Measurements from ENCODE around the gene ACAD10. TPM values are rescaled to one million over a fixed set of nuclear protein-coding genes. Genes with fewer than 3 reads are reported as not detected.

Gene ACAD10
- total and polyA plus RNA-seq, 12 donors: 14.7 to 65.5 (median 40.7) TPM

DNA sequence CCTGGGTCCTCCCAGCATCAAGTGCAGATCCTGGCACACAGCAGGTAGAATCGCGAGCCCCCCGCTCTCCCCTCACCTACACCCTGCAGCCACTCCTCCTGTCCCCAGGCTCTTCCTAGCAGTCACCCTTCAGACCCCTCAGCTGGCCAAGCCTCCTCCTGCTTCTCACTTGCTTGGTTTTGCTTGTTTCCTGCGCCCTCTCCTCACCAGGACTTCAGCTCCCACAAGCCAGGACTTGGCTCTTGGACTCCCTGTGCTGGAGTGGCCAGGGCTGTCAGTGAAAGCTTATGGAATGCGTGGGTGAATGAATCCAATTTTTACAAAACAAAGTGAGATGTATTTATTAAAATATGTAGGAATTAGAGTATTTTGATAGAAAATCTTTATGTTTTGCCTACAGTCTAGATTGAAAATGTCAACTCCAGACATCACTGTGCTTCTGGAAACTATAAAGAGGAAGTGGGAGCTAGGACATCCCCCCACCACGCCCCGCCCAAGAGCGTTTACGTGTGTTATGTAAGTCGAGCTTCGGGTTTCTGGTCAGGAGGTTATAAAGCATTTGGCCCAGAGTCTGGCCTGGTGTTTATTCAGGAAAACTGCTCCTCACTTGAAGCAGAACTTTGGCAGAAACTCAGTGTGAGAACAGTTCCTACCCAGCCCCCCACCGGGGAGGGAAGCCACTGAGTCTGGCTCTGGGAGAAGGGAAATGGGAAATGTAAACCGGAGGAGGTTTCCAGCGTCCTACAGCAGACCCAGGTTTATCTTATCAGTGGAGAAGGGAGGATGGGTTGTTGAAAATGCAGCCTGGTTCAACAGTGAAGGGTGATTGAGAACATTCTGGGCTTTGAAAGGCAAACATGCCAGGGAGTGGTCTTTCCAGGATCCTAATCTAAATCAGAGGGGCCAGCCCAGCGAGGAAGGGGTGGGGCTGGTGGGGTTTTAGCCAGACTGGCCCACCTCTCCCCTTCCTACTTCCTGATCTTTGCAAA is 89.6 kb downstream of the ACAD10 start:
- Histone ChIP-seq H3K4me3 (no peak overlapping the region), H3K36me3 (replicated peaks in 1 of 2) (no peaks in the 10 kb centered on the region), H3K4me1 (replicated peaks in 1 of 2) (peaks cover 26 to 44% of the 10 kb centered on the region in 2 donors), H3K27me3 (no peaks in the 10 kb centered on the region), H3K27ac (peak overlapping the region; percentile 78 to 87 (median 79)), H3K9me3 (replicated peaks in 1 of 3) (no peaks in the 10 kb centered on the region)
- TF ChIP-seq, protein P1, sequence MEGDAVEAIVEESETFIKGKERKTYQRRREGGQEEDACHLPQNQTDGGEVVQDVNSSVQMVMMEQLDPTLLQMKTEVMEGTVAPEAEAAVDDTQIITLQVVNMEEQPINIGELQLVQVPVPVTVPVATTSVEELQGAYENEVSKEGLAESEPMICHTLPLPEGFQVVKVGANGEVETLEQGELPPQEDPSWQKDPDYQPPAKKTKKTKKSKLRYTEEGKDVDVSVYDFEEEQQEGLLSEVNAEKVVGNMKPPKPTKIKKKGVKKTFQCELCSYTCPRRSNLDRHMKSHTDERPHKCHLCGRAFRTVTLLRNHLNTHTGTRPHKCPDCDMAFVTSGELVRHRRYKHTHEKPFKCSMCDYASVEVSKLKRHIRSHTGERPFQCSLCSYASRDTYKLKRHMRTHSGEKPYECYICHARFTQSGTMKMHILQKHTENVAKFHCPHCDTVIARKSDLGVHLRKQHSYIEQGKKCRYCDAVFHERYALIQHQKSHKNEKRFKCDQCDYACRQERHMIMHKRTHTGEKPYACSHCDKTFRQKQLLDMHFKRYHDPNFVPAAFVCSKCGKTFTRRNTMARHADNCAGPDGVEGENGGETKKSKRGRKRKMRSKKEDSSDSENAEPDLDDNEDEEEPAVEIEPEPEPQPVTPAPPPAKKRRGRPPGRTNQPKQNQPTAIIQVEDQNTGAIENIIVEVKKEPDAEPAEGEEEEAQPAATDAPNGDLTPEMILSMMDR (IDR thresholded peaks at IDR 0.05): no peak
- peak in 1 of 2 donors; percentile 60 for TF ChIP-seq POLR2A (IDR thresholded peaks at IDR 0.05)
- peak; percentile 72 to 92 (median 80) for DNase-seq
- WGBS, 4 donors: 24 to 36% (median 30%) methylated on average over 13 to 15 of the region's 15 CpGs
- intact Hi-C loops (cut with DNase I): no loop called here

DNA sequence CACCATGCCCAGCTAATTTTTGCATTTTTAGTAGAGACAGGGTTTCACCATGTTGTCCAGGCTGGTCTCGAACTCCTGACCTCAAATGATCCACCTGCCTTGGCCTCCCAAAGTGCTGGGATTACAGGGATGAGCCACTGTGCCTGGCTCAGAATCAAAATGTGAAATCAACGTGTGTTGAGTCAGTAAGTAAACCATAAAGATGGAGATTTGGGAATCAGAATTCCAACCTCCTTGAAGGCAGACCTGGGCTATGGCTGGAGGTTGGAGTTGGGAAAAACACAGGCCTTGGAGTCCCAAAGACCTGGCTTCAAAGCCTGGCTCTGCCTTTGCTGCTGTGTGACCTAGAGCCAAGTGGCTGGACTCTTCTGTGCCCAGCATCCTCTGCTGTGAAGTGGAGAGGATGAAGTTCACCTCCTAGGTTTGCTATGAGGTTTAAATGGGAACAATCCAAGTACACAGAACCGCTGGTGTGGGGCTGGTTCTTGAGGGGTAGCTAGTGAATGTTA is 91.0 kb downstream of the ACAD10 start:
- Histone ChIP-seq H3K27me3 (no peaks in the 10 kb centered on the region), H3K27ac (peak overlapping the region in 3 of 5 donors; percentile 79 to 87 (median 83)), H3K36me3 (replicated peaks in 1 of 2) (peaks cover 0 to 5% of the 10 kb centered on the region in 2 donors), H3K4me3 (no peak overlapping the region), H3K4me1 (replicated peaks in 1 of 2) (peaks cover 26 to 44% of the 10 kb centered on the region in 2 donors), H3K9me3 (replicated peaks in 1 of 3) (no peaks in the 10 kb centered on the region)
- 55 to 71% (median 62%) methylated on average over 3 of the region's 3 CpGs for WGBS, 4 donors
- intact Hi-C loops (cut with DNase I): no loop called here
- no peak for DNase-seq
- TF ChIP-seq, protein P1 (IDR thresholded peaks at IDR 0.05): no peak
- TF ChIP-seq POLR2A (IDR thresholded peaks at IDR 0.05): no peak

DNA sequence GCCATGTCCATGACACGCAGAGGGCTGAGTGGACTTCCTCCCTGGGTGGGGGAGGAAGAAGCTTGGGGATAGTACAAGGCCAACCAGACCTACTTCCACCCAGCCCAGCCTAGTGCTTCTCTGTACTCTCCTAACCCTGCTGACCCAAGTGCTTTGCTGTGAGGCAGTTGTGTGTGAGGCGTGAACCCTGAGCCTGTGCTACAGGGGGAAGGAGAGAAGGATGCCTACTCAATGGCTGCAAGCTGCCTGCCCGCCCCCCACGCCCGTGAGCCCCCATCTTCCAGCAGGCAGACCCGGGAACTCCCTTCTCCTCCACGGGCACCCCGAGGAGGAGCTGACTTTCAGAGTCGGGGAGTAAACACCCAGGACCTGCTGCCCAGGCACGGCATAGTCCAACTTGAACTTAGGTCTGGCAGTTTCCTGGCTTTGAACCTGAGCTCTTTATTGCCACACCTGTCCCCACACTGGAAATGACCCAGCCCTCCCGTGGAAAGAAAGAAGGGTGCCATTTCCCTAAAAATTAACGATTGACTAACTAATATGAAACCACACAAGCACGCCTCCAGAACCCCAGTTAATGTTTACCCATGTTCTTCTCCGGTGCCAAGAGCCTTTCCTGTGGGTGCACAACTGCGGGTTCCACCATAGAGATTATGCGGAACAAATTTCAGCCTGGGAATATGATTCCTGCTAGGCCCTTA is 91.6 kb downstream of the ACAD10 start:
- Histone ChIP-seq H3K4me1 (replicated peaks in 1 of 2) (peaks cover 26 to 44% of the 10 kb centered on the region in 2 donors), H3K27ac (peak overlapping the region in 3 of 5 donors; percentile 79 to 87 (median 83)), H3K4me3 (no peak overlapping the region), H3K9me3 (replicated peaks in 1 of 3) (no peaks in the 10 kb centered on the region), H3K27me3 (no peaks in the 10 kb centered on the region), H3K36me3 (replicated peaks in 1 of 2) (peaks cover 0 to 9% of the 10 kb centered on the region in 2 donors)
- 77 to 83% (median 79%) methylated on average over 8 to 16 of the region's 16 CpGs for WGBS, 4 donors
- no peak for TF ChIP-seq POLR2A (IDR thresholded peaks at IDR 0.05)
- TF ChIP-seq, protein P1 (IDR thresholded peaks at IDR 0.05): no peak
- DNase-seq: peak in 4 of 7 donors; percentile 40 to 60 (median 56)
- intact Hi-C loops (cut with DNase I): no loop called here

DNA sequence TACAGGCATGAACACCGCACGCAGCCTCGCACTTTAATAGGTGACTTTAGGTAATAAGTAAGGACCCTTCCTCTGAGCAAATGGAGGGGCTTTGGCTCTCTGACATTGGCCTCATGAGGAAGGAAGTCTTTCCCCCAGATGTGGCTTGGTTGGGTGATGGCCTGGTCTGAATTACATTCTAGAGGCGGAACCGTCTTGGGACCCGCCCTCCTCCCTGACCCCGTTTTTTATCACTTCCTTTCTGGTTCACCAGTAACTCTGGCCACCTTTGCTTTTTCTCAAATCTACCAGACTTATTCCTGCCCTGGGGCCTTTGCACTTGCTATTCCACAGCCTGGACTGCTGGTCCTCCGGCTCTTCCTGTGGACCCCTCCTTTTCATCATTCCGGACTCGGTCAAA is 94.3 kb downstream of the ACAD10 start:
- Histone ChIP-seq H3K27ac (peak overlapping the region in 1 of 5 donors; percentile 17), H3K4me3 (no peak overlapping the region), H3K4me1 (replicated peaks in 1 of 2) (peaks cover 17 to 28% of the 10 kb centered on the region in 2 donors), H3K9me3 (replicated peaks in 1 of 3) (no peaks in the 10 kb centered on the region), H3K36me3 (replicated peaks in 1 of 2) (peaks cover 0 to 33% of the 10 kb centered on the region in 2 donors), H3K27me3 (no peaks in the 10 kb centered on the region)
- DNase-seq: no peak
- WGBS, 4 donors: 85 to 93% (median 90%) methylated on average over 9 to 10 of the region's 10 CpGs
- TF ChIP-seq POLR2A (IDR thresholded peaks at IDR 0.05): no peak
- TF ChIP-seq, protein P1 (IDR thresholded peaks at IDR 0.05): no peak
- intact Hi-C loops (cut with DNase I): no loop called here

Data from adrenal gland (tissue), 12 donors.